Prostate gland (tissue), 2 donors: ENCODE measurements around the gene UNC5A.

Source experiments
- POLR2A ChIP-seq: fragments of 450-650 bp; IDR thresholded peaks from one replicate; pipeline ENCODE4 v1.6.1; 2016; ENCODE audit warnings: antibody characterized with exemption, mild to moderate bottlenecking
- TF ChIP-seq, protein P1 (sequence below), 4 experiments: fragments of 200-600 bp in 2 of 4; fragments of 450-650 bp in 2 of 4; sonication (generic) in 2 of 4; IDR thresholded peaks; 1 replicate in 3 of 4; 2 replicates in 1 of 4; pipeline ENCODE4 v1.5.1; 2016 to 2019; ENCODE audit warnings: antibody characterized with exemption in 4 of 4, mild to moderate bottlenecking in 2 of 4, moderate library complexity in 2 of 4

DNA sequence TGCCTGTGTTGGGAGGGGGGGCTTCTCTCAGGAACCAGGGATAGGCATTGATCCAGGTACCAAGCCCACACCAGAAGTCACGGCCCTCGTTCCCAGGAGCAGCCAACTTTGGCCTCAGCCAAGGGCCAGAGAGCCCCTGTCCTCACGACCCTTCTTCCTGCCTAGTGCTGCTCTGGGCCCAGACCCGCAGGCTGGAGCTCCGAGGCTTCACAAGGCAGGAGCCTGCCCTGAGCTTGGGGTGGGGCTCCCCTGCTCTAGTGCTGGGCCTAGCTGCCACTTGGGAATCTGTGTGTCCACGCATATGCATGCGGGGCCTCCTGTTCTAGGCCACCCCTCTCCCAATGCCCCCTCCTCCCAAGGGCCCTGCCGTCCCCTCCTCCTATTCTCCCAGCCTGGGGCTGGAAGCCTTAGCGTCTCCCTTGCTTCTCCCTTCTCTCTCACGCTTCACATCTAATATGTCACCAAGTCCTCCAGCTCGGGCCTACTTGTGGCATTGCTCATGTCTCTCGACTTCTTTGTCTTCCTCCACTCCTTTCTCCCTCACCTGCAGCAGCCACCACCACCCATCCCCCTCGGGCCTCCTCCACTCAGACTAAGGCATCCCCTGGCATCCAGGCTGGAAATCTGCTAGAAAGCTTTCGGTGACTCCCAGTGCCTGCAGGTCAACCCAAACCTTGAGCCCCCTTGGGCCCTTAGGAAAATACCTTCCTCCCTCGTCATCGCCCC is 3.4 kb downstream of the UNC5A start:
- TF ChIP-seq, protein P1, sequence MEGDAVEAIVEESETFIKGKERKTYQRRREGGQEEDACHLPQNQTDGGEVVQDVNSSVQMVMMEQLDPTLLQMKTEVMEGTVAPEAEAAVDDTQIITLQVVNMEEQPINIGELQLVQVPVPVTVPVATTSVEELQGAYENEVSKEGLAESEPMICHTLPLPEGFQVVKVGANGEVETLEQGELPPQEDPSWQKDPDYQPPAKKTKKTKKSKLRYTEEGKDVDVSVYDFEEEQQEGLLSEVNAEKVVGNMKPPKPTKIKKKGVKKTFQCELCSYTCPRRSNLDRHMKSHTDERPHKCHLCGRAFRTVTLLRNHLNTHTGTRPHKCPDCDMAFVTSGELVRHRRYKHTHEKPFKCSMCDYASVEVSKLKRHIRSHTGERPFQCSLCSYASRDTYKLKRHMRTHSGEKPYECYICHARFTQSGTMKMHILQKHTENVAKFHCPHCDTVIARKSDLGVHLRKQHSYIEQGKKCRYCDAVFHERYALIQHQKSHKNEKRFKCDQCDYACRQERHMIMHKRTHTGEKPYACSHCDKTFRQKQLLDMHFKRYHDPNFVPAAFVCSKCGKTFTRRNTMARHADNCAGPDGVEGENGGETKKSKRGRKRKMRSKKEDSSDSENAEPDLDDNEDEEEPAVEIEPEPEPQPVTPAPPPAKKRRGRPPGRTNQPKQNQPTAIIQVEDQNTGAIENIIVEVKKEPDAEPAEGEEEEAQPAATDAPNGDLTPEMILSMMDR (IDR thresholded peaks at IDR 0.05) = no peak
- TF ChIP-seq POLR2A = no peak
